NCI-H1930 (cell line): Measurements from ENCODE around the gene USP36.
A peak's percentile ranks its signal among the peaks of the same experiment; 100 is the strongest.
"Not testable (repeated sequence)": the region's sequence is repeated elsewhere in the genome, so short reads cannot be mapped to it uniquely, and the experiment has no call there.

Experiments used
- DNase-seq, 2 experiments: peaks; one replicate each; lab custom pipeline; 2025; lab: John Stamatoyannopoulos, UW

USP36 gene

GRCh38 chr17:78872486-78872885 lies 31.9 kb upstream of the USP36 start:
- DNase-seq, result no peak

- DNase-seq, result no peak
Observed at GRCh38 chr17:78870621-78871020, 30.0 kb upstream of the USP36 start.

- DNase-seq, result no peak
Observed at GRCh38 chr17:78868391-78868790, 27.8 kb upstream of the USP36 start.

DNA sequence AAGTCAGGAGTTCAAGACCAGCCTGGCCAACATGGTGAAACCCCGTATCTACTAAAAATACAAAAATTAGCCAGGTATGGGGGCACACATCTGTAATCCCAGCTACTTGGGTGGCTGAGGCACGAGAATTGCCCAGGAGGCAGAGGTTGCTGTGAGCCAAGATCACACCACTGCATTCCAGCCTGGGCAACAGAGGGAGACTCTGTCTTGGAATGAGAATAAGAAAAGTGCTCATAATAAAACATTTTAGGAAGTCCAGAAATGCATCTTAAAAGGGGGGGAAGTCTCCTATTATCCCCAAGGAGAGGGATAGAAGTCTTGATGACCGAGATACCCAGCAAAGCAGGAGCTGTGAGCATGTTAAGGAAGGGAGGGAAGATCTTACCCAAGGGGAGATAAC lies 26.4 kb upstream of the USP36 start:
- DNase-seq, result not testable (repeated sequence)

- peak; percentile 26 to 67 for DNase-seq
Observed at GRCh38 chr17:78865682-78866390, 25.2 kb upstream of the USP36 start.

GRCh38 chr17:78864117-78864516 lies 23.5 kb upstream of the USP36 start:
- DNase-seq, result no peak

DNA sequence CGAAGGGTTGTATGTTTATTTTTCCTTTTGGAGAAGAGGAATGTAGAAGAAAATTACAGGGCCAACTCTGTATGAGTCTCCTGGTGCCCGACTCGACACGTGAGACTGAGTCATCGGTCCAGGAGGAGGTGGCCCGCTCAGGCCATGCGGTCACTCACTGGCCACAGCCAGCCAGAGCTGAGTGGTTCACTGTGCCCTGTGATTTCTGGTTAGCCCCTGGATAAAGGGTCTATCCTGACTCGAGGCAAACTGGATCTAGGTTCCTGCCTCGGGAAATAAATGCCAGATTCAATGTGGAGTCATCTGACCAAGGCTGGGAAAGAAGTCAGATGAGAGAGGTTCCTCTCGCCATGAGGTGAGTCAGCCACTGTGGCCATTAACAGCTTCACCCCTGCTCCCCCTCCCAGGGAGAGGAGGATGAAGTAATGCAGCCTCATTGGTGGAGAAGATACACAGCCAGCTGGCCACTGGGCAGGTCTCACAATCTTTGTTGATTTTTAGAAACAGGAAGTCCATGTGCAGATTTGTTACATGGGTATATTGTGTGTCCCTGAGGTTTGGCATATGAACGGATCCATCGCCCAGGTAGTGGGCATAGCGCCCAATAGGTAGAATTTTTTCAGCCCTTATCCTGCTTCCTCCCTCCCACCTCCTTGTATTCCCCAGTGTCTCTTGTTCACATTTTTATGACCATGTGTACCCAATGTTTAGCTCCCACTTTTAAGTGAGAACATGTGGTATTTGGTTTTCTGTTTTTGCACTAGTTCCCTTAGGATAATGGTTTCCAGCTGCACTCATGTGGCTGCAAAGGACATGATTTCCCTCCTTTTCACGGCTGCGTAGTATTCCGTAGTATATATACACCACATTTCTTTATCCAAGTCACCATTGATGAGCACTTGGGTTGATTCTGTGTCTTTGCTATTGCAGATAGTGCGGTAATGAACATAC lies 21.7 kb upstream of the USP36 start:
- no peak for DNase-seq

GRCh38 chr17:78861229-78861628 lies 20.6 kb upstream of the USP36 start:
- DNase-seq, result no peak

GRCh38 chr17:78859051-78859450 lies 18.4 kb upstream of the USP36 start:
- DNase-seq, result no peak

- no peak for DNase-seq
Observed at GRCh38 chr17:78857266-78857665, 16.7 kb upstream of the USP36 start.

- DNase-seq, result no peak
Observed at GRCh38 chr17:78855561-78856165, 15.0 kb upstream of the USP36 start.

DNA sequence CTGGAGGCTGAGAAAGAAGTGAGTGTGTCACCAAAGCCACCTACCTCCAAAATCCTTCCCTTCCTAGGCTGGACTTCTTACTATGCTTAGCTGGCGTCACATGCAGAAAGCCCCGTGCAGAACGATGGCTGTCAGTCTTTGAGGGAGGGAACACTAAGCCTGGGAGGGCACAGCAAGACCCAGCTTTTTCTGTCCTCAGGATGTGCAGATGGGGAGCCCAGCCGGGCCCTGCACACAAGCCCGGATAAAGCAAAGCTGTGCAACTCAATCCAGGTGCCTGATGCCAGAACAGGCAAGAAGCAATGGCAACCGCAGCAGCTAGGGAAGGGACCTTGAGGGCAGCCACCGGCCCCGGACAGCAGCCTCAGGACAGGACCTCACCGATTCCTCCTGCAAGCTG lies 13.9 kb upstream of the USP36 start:
- DNase-seq, result no peak

GRCh38 chr17:78853926-78854394 lies 13.3 kb upstream of the USP36 start:
- DNase-seq, result no peak

DNA sequence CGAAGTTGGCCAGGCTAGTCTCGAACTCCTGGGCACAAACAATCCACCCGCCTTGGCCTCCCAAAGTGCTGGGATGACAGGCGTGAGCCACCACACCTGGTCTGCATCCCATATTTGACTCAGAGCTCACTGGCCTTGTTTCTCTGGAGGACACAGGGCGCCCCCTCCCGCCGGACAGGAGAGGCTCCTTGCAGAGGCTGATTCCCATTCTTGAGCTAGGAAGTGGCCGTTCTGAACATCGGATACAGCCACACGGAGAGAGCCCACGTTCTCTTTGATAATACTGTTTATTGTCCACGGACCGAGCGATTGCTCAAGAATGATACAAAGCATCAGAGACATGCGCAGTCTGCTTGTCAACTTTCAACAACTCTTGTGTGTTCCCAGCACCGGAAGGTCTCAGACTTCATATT lies 12.1 kb upstream of the USP36 start:
- DNase-seq, result no peak

GRCh38 chr17:78849026-78849425 lies 8.4 kb upstream of the USP36 start:
- no peak for DNase-seq

DNA sequence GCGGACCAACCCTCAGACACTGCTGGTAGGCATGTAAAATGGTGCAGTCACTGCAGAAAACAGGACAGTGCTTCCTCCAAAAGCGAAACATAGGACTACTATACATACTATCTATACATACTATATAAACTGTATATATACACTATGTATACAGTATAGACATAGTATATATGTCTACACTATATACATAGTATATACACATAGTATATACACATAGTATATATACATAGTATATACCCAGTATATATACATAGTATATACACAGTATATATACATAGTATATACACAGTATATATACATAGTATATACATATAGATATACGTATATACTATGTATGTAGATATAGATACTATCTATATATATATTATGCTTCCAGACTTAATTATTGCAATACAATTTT lies 6.4 kb upstream of the USP36 start:
- no peak for DNase-seq

- no peak for DNase-seq
Observed at GRCh38 chr17:78844301-78845005, 3.8 kb upstream of the USP36 start.

DNA sequence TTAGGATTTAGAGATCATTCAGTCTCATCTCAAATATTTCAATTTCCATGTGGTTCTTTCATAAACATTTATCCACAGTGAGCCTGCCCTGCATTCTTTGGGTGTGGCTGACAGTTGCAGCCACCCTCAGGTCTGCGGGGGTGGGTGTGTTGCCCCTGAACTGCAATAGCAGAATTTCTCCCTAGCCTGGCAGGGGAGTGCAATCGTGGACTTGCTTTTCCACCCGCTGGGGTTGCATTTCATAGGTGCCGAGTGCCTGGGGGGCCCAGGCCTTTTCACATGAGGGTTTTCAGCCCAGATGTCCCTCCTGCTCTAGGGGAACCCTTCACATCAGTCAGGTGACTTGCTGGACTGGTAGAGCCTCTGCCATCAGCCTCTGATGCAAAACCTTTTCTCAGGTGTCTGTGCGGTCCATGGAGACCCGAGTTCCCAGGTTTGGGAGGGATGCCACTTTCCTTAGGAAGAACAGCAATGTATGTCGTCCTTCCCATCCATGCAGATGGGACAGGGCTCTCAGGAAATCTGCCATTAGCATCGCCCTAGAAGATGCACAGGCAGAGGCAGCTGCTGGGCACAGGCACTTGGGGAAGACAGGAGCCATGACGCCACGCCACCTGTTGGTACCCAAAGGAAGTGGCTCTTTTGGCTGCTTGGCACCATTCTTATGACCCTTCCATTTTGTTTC lies 2.4 kb upstream of the USP36 start:
- peak in 1 of 2 experiments; percentile 38 for DNase-seq

DNA sequence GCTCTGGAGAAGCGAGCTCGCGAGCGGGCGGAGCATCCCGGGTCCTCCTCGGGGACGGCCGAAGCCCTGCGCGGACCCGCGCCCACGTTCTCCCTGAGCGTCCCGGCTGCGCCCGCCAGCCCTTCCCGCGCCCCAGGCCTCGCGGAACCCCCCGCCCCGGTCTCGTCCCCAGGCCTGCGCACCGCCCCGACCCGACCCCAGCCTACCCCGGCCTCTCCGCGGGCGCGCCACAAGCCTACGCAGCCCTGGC lies 159 bp downstream of the USP36 start:
- DNase-seq, result no peak

DNA sequence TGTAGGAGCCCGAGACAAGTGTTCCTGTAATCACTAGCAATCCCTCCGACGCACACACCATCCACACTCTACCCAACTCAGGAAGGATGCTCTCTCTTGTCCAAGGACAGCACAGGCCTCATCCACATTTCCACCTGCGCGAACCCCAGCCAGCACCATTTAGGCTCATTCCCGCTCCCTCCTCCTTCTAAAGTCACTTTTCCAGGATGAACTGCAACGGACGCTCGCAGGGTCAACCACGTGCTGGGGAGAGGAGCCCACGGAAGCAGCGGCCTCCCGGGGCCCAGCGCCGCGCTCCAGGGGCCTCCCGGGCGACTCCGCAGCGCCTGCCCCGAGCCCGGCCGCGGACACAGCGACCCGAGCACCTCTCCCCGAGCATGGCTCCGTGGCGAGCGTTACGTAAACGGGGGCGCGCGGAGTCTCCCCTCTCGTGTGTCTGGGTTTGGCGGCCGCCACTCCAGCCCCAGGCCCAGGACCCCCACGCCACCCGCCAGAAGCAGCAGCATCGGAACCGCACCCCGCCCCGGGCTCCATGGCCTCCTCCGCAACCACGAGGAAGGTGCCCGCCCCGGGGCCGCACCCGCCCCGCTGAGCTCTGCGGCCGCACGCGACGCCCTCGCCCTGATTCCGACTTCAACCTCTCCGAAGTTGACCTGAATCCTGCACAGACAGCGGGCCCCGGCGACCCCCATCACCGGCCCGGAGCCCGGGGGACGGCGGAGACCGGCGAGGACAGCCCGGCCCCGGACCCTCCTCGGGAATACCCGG lies 668 bp downstream of the USP36 start:
- DNase-seq, result no peak

GRCh38 chr17:78839235-78839761 lies 1.3 kb downstream of the USP36 start:
- DNase-seq, result no peak
